IMR-90 (cell line): ENCODE data around the gene RBFOX2. TPM values are rescaled to one million over a fixed set of nuclear protein-coding genes. Genes with fewer than 3 reads are reported as not detected.
"Not testable (repeated sequence)": the region's sequence is repeated elsewhere in the genome, so short reads cannot be mapped to it uniquely, and the experiment has no call there.

ENCODE experiments used
- ATAC-seq: fragments of 200-7000 bp; cut with Tn5 transposase; 2 replicates; pipeline ENCODE4 v1.9.1; 2020; ENCODE audit warnings: low read depth, mild to moderate bottlenecking, moderate library complexity
- BruUV-seq: library from RNA; stranded (reverse); fragments of 400-500 nt; replicated peaks from 2 replicates; lab custom pipeline; 2021; lab: Mats Ljungman, UMichigan
- CTCF ChIA-PET: fragments of 300-600 bp; formaldehyde crosslinking; extraction: SDS; loops from one replicate; lab custom pipeline; 2021; ENCODE audit warnings: antibody characterized with exemption; lab: Yijun Ruan, JAX
- POLR2A ChIA-PET: fragments of 300-600 bp; sonication (Branson Sonifier 250); formaldehyde crosslinking; loops from one replicate; lab custom pipeline; 2022; ENCODE audit warnings: antibody characterized with exemption; ENCODE audit not compliant: unreplicated experiment; lab: Charles Lee
- DNase-seq: peaks from one replicate; pipeline ENCODE4 v3.0.0; 2013
- H2AFZ ChIP-seq: replicated peaks from 2 replicates; pipeline ENCODE3; 2013; ENCODE audit warnings: low read length, mild to moderate bottlenecking; ENCODE audit not compliant: poor library complexity
- H2AK5ac ChIP-seq: 2 replicates; pipeline ENCODE4 v1.6.1; 2013; ENCODE audit warnings: low read depth, low read length, inconsistent platforms
- H2AK9ac ChIP-seq: replicated peaks from 2 replicates; pipeline ENCODE3; 2013; ENCODE audit warnings: mild to moderate bottlenecking, low read depth, low read length, moderate library complexity; ENCODE audit not compliant: poor library complexity
- H2BK120ac ChIP-seq: 2 replicates; pipeline ENCODE4 v1.6.1; 2013; ENCODE audit warnings: low read depth, low read length, inconsistent platforms
- H2BK15ac ChIP-seq: 3 replicates; pipeline ENCODE4 v1.6.1; 2013; ENCODE audit warnings: low read depth, low read length, inconsistent platforms
- H2BK20ac ChIP-seq: 2 replicates; pipeline ENCODE4 v1.6.1; 2013; ENCODE audit warnings: low read depth, mild to moderate bottlenecking, inconsistent platforms, low read length, moderate library complexity
- H2BK5ac ChIP-seq: 2 replicates; pipeline ENCODE4 v1.6.1; 2013; ENCODE audit warnings: mild to moderate bottlenecking, low read depth, low read length, inconsistent platforms; ENCODE audit not compliant: poor library complexity, severe bottlenecking
- H3K14ac ChIP-seq: replicated peaks from 2 replicates; pipeline ENCODE4 v1.6.1; 2013; ENCODE audit warnings: low read depth, low read length, inconsistent platforms
- H3K18ac ChIP-seq: 2 replicates; pipeline ENCODE4 v1.6.1; 2013; ENCODE audit warnings: low read depth, low read length, control low read depth
- H3K23ac ChIP-seq: 2 replicates; pipeline ENCODE4 v1.6.1; 2013; ENCODE audit warnings: low read depth, low read length, inconsistent platforms
- H3K27ac ChIP-seq: 2 replicates; pipeline ENCODE4 v1.5.1; 2013; ENCODE audit warnings: mild to moderate bottlenecking, control low read depth, low read length; ENCODE audit not compliant: insufficient read depth
- H3K27me3 ChIP-seq: 2 replicates; pipeline ENCODE4 v1.6.1; 2013; ENCODE audit warnings: low read length; ENCODE audit not compliant: control insufficient read depth, insufficient read depth
- H3K36me3 ChIP-seq: 2 replicates; pipeline ENCODE4 v1.6.1; 2013; ENCODE audit warnings: low read length, mixed read lengths; ENCODE audit not compliant: control insufficient read depth, insufficient read depth
- H3K4ac ChIP-seq: 2 replicates; pipeline ENCODE4 v1.6.1; 2013; ENCODE audit warnings: low read depth, low read length, inconsistent platforms
- H3K4me1 ChIP-seq: 2 replicates; pipeline ENCODE4 v1.6.1; 2013; ENCODE audit warnings: low read length, mixed read lengths; ENCODE audit not compliant: control insufficient read depth, insufficient read depth
- H3K4me2 ChIP-seq: 2 replicates; pipeline ENCODE4 v1.6.1; 2013; ENCODE audit warnings: low read depth, mild to moderate bottlenecking, control low read depth, low read length, moderate library complexity
- H3K4me3 ChIP-seq: 2 replicates; pipeline ENCODE4 v1.5.1; 2013; ENCODE audit warnings: low read depth, mild to moderate bottlenecking, control low read depth, low read length, moderate library complexity; ENCODE audit not compliant: insufficient read depth
- H3K56ac ChIP-seq: 2 replicates; pipeline ENCODE4 v1.6.1; 2013; ENCODE audit warnings: low read length, inconsistent platforms; ENCODE audit not compliant: insufficient read depth; ENCODE audit errors: extremely low read depth
- H3K79me1 ChIP-seq, 2 experiments: 2 replicates each; pipeline ENCODE4 v1.6.1; 2013; ENCODE audit warnings: low read length in 2 of 2, inconsistent platforms in 1 of 2, low read depth in 1 of 2
- H3K9ac ChIP-seq: 2 replicates; pipeline ENCODE4 v1.6.1; 2013; ENCODE audit warnings: low read depth, low read length, control low read depth
- H3K9me1 ChIP-seq: 2 replicates; pipeline ENCODE4 v1.6.1; 2013; ENCODE audit warnings: low read length, inconsistent platforms; ENCODE audit not compliant: insufficient read depth
- H3K9me3 ChIP-seq: 2 replicates; pipeline ENCODE4 v1.6.1; 2013; ENCODE audit warnings: low read length; ENCODE audit not compliant: control insufficient read depth, insufficient read depth
- H4K20me1 ChIP-seq: 2 replicates; pipeline ENCODE4 v1.6.1; 2013; ENCODE audit warnings: low read length, inconsistent platforms; ENCODE audit not compliant: insufficient read depth
- H4K5ac ChIP-seq: 2 replicates; pipeline ENCODE4 v1.6.1; 2013; ENCODE audit warnings: mild to moderate bottlenecking, low read depth, low read length, control low read depth
- H4K8ac ChIP-seq, 2 experiments: 2 replicates each; pipeline ENCODE4 v1.6.1; 2013; ENCODE audit warnings: low read depth in 2 of 2, low read length in 2 of 2, control low read depth in 1 of 2, inconsistent platforms in 1 of 2
- H4K91ac ChIP-seq: 2 replicates; pipeline ENCODE4 v1.6.1; 2013; ENCODE audit warnings: low read depth, low read length, inconsistent platforms; ENCODE audit not compliant: insufficient read depth
- WGBS, 2 experiments: methylation state at CpG; one replicate each; pipeline versions ENCODE4 v1.1.5 to v1.1.7; 2013; ENCODE audit warnings: missing lambda C conversion rate in 2 of 2; ENCODE audit not compliant: insufficient read length in 1 of 2; ENCODE audit errors: extremely low coverage in 2 of 2; 5-methylcytosine and 5-hydroxymethylcytosine counted together
- dilution Hi-C: fragments of 300-500 bp; cut with HindIII; formaldehyde crosslinking; loops from one replicate; pipeline ENCODE4 v1.14.3; 2018; ENCODE audit warnings: low sequenced_read_pairs; ENCODE audit not compliant: unreplicated experiment
- in situ Hi-C: fragments of 300-500 bp; cut with MboI; formaldehyde crosslinking; loops from 3 replicates; pipeline ENCODE4 v1.14.3; 2019; ENCODE audit warnings: low sequenced_read_pairs, inconsistent platforms, mixed read lengths
- intact Hi-C: fragments of 100-400 bp; cut with micrococcal nuclease; formaldehyde crosslinking; loops from 2 replicates; pipeline ENCODE4 v1.10.0; 2022
- polyA plus RNA-seq, 3 experiments: library from polyadenylated mRNA; depleted of rRNA; stranded (reverse); fragments of >200 nt; gene quantifications; 2 replicates each; pipeline ENCODE4 v1.2.3, GENCODE V29; 2012; ENCODE audit warnings: low replicate concordance in 1 of 3
- total RNA-seq: library from RNA; depleted of rRNA; stranded (reverse); fragments of >200 nt; gene quantifications from 2 replicates; pipeline ENCODE4 v1.2.3, GENCODE V29; 2012

Gene RBFOX2
- total and polyA plus RNA-seq, 2 of the 4 experiments (the other 2 are of a cell fraction), result 146 to 178 TPM

DNA sequence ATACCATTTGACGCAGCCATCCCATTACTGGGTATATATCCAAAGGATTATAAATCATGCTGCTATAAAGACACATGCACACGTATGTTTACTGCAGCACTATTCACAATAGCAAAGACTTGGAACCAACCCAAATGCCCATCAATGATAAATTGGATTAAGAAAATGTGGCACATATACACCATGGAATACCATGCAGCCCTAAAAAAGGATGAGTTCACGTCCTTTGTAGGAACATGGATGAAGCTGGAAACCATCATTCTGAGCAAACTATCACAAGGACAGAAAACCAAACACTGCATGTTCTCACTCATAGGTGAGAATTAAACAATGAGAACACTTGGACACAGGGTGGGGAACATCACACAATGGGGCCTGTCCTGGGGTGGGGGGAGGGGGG lies 7.8 kb downstream of the RBFOX2 start:
- ATAC-seq, H2BK20ac ChIP-seq, H4K91ac ChIP-seq, H3K9ac ChIP-seq, POLR2A ChIA-PET, H3K27ac ChIP-seq, H2AK5ac ChIP-seq, H2AFZ ChIP-seq, H2BK15ac ChIP-seq, H2BK120ac ChIP-seq, in situ Hi-C loops, BruUV-seq, H3K23ac ChIP-seq, H3K56ac ChIP-seq, H2AK9ac ChIP-seq, H3K4ac ChIP-seq, intact Hi-C loops, H4K5ac ChIP-seq, DNase-seq, H3K18ac ChIP-seq, H3K4me2 ChIP-seq, H2BK5ac ChIP-seq, H3K14ac ChIP-seq, dilution Hi-C loops, H3K27me3 ChIP-seq, H3K4me3 ChIP-seq, H4K8ac ChIP-seq, CTCF ChIA-PET, H3K9me3 ChIP-seq, H3K36me3 ChIP-seq: not testable (repeated sequence)
- peaks cover 11% of the 10 kb centered on the region for H3K9me1 ChIP-seq
- H4K20me1 ChIP-seq, result peaks cover 63% of the 10 kb centered on the region
- H3K79me1 ChIP-seq, result peaks cover 35 to 71% of the 10 kb centered on the region in 2 experiments
- no CpG with 5 or more reads among the region's 3 CpGs for WGBS, 2 experiments
- peaks cover 22% of the 10 kb centered on the region for H3K4me1 ChIP-seq
